SK-N-SH treated with all-trans-retinoic acid at 6 μM for 48 hours (cell line): ENCODE data around the gene SMIM13.

ENCODE experiments used
- PPARA ChIP-seq: fragments of 250-450 bp; sonication (Bioruptor Pico); IDR thresholded peaks from 2 replicates; pipeline ENCODE4 v1.5.0; 2020; ENCODE audit warnings: mild to moderate bottlenecking, borderline replicate concordance
- RARB ChIP-seq: fragments of 250-450 bp; sonication (Bioruptor Pico); IDR thresholded peaks from 2 replicates; pipeline ENCODE4 v1.8.0; 2021; ENCODE audit warnings: mild to moderate bottlenecking, moderate library complexity
- TCF4 ChIP-seq: fragments of 250-450 bp; sonication (Bioruptor Pico); IDR thresholded peaks from 2 replicates; pipeline ENCODE4 v1.8.0; 2021; ENCODE audit warnings: mild to moderate bottlenecking, moderate library complexity, borderline replicate concordance
- TOX ChIP-seq: fragments of 250-450 bp; sonication (Bioruptor Pico); IDR thresholded peaks from 2 replicates; pipeline ENCODE4 v1.8.0; 2021; ENCODE audit warnings: mild to moderate bottlenecking, moderate library complexity, borderline replicate concordance
- ZC3H10 ChIP-seq: fragments of 250-450 bp; sonication (Bioruptor Pico); IDR thresholded peaks from 2 replicates; pipeline ENCODE4 v1.5.1; 2021; ENCODE audit warnings: mild to moderate bottlenecking, moderate library complexity
- ZFP30 ChIP-seq: fragments of 450-650 bp; formaldehyde crosslinking; IDR thresholded peaks from 2 replicates; pipeline ENCODE4 v1.5.0; 2022; ENCODE audit warnings: mild to moderate bottlenecking, moderate library complexity
- ZNF8 ChIP-seq: fragments of 450-650 bp; formaldehyde crosslinking; IDR thresholded peaks from 2 replicates; pipeline ENCODE4 v1.5.0; 2020; ENCODE audit warnings: mild to moderate bottlenecking, moderate library complexity
- TF ChIP-seq, protein P1 (sequence below): fragments of 250-450 bp; sonication (Bioruptor Pico); IDR thresholded peaks from 2 replicates; pipeline ENCODE4 v1.5.1; 2020; ENCODE audit warnings: low read depth, mild to moderate bottlenecking, moderate library complexity
- TF ChIP-seq, protein P2 (sequence below): fragments of 250-450 bp; sonication (Bioruptor Pico); IDR thresholded peaks from 2 replicates; pipeline ENCODE4 v1.8.0; 2020; ENCODE audit warnings: mild to moderate bottlenecking, moderate library complexity, borderline replicate concordance
- TF ChIP-seq, protein P3 (sequence below): fragments of 250-450 bp; sonication (Bioruptor Pico); IDR thresholded peaks from 2 replicates; pipeline ENCODE4 v1.8.0; 2021; ENCODE audit warnings: low read depth, mild to moderate bottlenecking, moderate library complexity, borderline replicate concordance

DNA sequence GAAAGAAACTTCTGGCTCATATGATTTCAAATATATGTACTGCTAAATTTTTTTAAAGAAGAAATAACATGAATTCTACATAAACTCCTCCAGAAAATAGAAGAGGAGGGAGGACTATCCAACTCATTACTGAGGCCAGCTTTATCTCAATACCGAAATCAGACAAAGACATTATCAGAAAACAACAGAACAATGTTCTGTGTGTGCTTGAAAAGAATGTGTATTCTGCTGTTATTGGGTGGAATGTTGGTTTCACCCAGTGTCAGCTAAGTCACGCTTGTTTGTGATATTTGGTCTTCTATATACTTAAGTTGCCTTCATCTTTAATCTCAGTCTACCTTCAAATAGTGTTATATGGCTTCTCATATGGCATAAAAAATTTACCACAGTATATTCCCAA is 30.9 kb upstream of the SMIM13 start:
- TF ChIP-seq, protein P1, sequence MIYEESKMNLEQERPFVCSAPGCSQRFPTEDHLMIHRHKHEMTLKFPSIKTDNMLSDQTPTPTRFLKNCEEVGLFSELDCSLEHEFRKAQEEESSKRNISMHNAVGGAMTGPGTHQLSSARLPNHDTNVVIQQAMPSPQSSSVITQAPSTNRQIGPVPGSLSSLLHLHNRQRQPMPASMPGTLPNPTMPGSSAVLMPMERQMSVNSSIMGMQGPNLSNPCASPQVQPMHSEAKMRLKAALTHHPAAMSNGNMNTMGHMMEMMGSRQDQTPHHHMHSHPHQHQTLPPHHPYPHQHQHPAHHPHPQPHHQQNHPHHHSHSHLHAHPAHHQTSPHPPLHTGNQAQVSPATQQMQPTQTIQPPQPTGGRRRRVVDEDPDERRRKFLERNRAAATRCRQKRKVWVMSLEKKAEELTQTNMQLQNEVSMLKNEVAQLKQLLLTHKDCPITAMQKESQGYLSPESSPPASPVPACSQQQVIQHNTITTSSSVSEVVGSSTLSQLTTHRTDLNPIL (CRISPR knock-in tag): no peak
- no peak for TF ChIP-seq ZFP30
- TF ChIP-seq TCF4 (CRISPR knock-in tag): no peak
- TF ChIP-seq, protein P2, sequence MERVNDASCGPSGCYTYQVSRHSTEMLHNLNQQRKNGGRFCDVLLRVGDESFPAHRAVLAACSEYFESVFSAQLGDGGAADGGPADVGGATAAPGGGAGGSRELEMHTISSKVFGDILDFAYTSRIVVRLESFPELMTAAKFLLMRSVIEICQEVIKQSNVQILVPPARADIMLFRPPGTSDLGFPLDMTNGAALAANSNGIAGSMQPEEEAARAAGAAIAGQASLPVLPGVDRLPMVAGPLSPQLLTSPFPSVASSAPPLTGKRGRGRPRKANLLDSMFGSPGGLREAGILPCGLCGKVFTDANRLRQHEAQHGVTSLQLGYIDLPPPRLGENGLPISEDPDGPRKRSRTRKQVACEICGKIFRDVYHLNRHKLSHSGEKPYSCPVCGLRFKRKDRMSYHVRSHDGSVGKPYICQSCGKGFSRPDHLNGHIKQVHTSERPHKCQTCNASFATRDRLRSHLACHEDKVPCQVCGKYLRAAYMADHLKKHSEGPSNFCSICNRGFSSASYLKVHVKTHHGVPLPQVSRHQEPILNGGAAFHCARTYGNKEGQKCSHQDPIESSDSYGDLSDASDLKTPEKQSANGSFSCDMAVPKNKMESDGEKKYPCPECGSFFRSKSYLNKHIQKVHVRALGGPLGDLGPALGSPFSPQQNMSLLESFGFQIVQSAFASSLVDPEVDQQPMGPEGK (CRISPR knock-in tag): no peak
- no peak for TF ChIP-seq TOX (CRISPR knock-in tag)
- TF ChIP-seq ZNF8 (CRISPR knock-in tag): no peak
- TF ChIP-seq, protein P3, sequence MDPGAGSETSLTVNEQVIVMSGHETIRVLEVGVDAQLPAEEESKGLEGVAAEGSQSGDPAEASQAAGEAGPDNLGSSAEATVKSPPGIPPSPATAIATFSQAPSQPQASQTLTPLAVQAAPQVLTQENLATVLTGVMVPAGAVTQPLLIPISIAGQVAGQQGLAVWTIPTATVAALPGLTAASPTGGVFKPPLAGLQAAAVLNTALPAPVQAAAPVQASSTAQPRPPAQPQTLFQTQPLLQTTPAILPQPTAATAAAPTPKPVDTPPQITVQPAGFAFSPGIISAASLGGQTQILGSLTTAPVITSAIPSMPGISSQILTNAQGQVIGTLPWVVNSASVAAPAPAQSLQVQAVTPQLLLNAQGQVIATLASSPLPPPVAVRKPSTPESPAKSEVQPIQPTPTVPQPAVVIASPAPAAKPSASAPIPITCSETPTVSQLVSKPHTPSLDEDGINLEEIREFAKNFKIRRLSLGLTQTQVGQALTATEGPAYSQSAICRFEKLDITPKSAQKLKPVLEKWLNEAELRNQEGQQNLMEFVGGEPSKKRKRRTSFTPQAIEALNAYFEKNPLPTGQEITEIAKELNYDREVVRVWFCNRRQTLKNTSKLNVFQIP (CRISPR knock-in tag): no peak
- no peak for TF ChIP-seq RARB (CRISPR knock-in tag)
- TF ChIP-seq ZC3H10: no peak
- TF ChIP-seq PPARA: no peak
